Transverse colon (tissue), 4 donors: Measurements from ENCODE around the gene CFAP73.

Experiments
- POLR2A ChIP-seq: fragments of 450-650 bp; IDR thresholded peaks from one replicate; pipeline ENCODE4 v1.6.1; 2016; ENCODE audit warnings: antibody characterized with exemption, mild to moderate bottlenecking, moderate library complexity
- POLR2AphosphoS5 ChIP-seq, 3 donors: sonication (generic); formaldehyde crosslinking; IDR thresholded peaks; one replicate each; pipeline ENCODE4 v1.6.1; 2016; ENCODE audit warnings: antibody characterized with exemption in 3 of 3
- TF ChIP-seq, protein P1 (sequence below), 5 experiments: fragments of 200-600 bp in 3 of 5; fragments of 450-650 bp in 2 of 5; sonication (generic) in 3 of 5; IDR thresholded peaks; 1 replicate in 2 of 5; 2 replicates in 3 of 5; pipeline ENCODE4 v1.5.1; 2016 to 2017; ENCODE audit warnings: antibody characterized with exemption in 5 of 5, inconsistent platforms in 3 of 5, mild to moderate bottlenecking in 2 of 5, moderate library complexity in 1 of 5

DNA sequence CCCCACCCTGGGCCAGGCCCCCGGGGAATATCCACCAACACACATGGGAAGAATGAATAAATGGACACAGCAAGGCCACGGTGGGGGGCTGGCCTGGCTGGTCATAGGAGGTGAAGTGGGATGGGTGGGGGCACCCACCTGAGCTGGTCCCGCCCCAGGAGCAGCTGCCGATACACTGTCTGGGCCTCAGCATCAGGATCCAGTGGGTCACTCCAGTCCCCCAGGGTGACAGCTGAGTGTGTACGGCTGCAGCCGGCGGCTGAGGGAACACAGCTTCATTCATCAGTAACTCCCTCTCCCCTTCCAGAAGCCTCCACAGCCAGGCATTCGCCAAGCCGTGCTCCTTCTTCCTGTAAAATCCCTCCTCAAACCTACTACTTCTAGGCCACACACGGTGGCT is 47.8 kb upstream of the CFAP73 start:
- TF ChIP-seq, protein P1, sequence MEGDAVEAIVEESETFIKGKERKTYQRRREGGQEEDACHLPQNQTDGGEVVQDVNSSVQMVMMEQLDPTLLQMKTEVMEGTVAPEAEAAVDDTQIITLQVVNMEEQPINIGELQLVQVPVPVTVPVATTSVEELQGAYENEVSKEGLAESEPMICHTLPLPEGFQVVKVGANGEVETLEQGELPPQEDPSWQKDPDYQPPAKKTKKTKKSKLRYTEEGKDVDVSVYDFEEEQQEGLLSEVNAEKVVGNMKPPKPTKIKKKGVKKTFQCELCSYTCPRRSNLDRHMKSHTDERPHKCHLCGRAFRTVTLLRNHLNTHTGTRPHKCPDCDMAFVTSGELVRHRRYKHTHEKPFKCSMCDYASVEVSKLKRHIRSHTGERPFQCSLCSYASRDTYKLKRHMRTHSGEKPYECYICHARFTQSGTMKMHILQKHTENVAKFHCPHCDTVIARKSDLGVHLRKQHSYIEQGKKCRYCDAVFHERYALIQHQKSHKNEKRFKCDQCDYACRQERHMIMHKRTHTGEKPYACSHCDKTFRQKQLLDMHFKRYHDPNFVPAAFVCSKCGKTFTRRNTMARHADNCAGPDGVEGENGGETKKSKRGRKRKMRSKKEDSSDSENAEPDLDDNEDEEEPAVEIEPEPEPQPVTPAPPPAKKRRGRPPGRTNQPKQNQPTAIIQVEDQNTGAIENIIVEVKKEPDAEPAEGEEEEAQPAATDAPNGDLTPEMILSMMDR (IDR thresholded peaks at IDR 0.05) = no peak
- TF ChIP-seq POLR2AphosphoS5 (IDR thresholded peaks at IDR 0.05) (no peak), POLR2A (no peak)
